SU-DHL-6 (cell line): Measurements from ENCODE around the gene IFITM1.

Source experiments
- EZH2phosphoT487 ChIP-seq: fragments of 200-600 bp; sonication (generic), shearing (Covaris generic); conservative IDR thresholded peaks from 2 replicates; pipeline ENCODE4 v1.6.1; 2018; ENCODE audit warnings: mild to moderate bottlenecking, antibody characterized with exemption, low read length, moderate library complexity, mixed read lengths
- TF ChIP-seq, protein P1 (sequence below): fragments of 200-600 bp; sonication (generic); IDR thresholded peaks from one replicate; pipeline ENCODE4 v1.5.1; 2017; ENCODE audit warnings: antibody characterized with exemption, mild to moderate bottlenecking, low read length, moderate library complexity; ENCODE audit not compliant: insufficient read depth, poor library complexity, severe bottlenecking

DNA sequence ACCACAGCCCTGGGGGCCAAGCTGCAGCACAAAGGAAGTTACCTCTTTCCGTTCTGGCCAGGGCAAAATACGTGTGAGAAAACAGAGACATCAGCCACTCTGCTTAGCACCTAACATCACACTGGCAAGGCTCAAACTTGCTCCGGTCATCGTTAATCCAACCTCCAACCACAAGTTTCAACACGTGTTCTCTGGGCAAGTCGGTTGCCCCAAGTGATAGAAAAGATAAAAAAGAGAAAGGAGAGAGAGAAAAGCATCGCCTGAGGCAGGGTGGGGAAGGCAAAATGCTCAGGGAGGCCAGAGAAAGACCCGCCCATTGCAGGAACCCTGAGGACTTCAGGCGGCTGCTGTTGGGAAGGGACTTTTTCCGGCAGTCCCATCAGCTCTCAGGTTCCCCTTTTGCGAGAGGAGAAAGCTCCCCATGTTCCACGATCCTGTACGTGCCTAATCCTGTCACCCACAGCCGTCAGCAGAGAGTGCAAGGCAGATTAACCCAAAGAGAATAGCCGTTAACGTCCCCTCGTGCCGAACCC is 36.9 kb downstream of the IFITM1 start:
- TF ChIP-seq, protein P1, sequence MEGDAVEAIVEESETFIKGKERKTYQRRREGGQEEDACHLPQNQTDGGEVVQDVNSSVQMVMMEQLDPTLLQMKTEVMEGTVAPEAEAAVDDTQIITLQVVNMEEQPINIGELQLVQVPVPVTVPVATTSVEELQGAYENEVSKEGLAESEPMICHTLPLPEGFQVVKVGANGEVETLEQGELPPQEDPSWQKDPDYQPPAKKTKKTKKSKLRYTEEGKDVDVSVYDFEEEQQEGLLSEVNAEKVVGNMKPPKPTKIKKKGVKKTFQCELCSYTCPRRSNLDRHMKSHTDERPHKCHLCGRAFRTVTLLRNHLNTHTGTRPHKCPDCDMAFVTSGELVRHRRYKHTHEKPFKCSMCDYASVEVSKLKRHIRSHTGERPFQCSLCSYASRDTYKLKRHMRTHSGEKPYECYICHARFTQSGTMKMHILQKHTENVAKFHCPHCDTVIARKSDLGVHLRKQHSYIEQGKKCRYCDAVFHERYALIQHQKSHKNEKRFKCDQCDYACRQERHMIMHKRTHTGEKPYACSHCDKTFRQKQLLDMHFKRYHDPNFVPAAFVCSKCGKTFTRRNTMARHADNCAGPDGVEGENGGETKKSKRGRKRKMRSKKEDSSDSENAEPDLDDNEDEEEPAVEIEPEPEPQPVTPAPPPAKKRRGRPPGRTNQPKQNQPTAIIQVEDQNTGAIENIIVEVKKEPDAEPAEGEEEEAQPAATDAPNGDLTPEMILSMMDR: no peak
- no peak for TF ChIP-seq EZH2phosphoT487
